PFSK-1 (cell line): ENCODE results near the gene PAFAH1B2.

Source experiments
- FOXP2 ChIP-seq: optimal IDR thresholded peaks from 2 replicates; pipeline ENCODE3; 2011; ENCODE audit warnings: borderline replicate concordance, control low read depth, inconsistent platforms; ENCODE audit not compliant: insufficient read depth; ENCODE audit errors: extremely low read length, extremely low read depth
- POLR2AphosphoS5 ChIP-seq: IDR thresholded peaks from 2 replicates; pipeline ENCODE4 v1.6.1; 2012; ENCODE audit warnings: low read depth, mild to moderate bottlenecking, control low read depth, low read length, moderate library complexity
- SIN3A ChIP-seq: IDR thresholded peaks from 2 replicates; pipeline ENCODE4 v1.6.1; 2012; ENCODE audit warnings: mild to moderate bottlenecking, low read length, moderate library complexity, borderline replicate concordance; ENCODE audit not compliant: insufficient read depth
- TAF1 ChIP-seq: IDR thresholded peaks from 2 replicates; pipeline ENCODE4 v1.6.1; 2012; ENCODE audit warnings: low read length, control low read depth, borderline replicate concordance; ENCODE audit not compliant: insufficient read depth
- TF ChIP-seq, protein P1 (sequence below), 2 experiments: IDR thresholded peaks; 2 replicates each; pipeline versions ENCODE4 v1.6.1 to v1.8.0; 2011 to 2012; ENCODE audit warnings: low read depth in 2 of 2, low read length in 2 of 2, control low read depth in 1 of 2, inconsistent platforms in 1 of 2, mild to moderate bottlenecking in 1 of 2, moderate library complexity in 1 of 2; ENCODE audit not compliant: insufficient read depth in 1 of 2

PAFAH1B2 gene

DNA sequence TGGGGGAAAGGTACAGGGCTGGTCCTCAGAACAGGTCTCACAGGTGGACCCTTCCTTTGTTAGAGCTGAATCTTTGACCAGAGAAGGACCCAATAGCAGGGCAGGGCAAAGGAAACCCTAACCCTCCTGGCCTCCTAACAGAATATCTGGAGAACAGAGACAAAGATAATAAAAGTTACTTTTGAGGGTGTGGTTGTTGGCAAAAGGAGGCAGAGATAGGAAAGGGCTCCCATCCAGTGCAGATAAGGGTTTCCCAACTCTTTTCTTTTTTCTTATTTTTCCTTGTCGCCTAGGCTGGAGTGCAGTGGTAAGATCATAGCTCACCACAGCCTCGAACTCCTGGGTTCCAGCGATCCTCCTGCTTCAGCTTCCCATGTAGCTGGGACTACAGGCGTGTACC is 75.9 kb downstream of the PAFAH1B2 start:
- TF ChIP-seq, protein P1, sequence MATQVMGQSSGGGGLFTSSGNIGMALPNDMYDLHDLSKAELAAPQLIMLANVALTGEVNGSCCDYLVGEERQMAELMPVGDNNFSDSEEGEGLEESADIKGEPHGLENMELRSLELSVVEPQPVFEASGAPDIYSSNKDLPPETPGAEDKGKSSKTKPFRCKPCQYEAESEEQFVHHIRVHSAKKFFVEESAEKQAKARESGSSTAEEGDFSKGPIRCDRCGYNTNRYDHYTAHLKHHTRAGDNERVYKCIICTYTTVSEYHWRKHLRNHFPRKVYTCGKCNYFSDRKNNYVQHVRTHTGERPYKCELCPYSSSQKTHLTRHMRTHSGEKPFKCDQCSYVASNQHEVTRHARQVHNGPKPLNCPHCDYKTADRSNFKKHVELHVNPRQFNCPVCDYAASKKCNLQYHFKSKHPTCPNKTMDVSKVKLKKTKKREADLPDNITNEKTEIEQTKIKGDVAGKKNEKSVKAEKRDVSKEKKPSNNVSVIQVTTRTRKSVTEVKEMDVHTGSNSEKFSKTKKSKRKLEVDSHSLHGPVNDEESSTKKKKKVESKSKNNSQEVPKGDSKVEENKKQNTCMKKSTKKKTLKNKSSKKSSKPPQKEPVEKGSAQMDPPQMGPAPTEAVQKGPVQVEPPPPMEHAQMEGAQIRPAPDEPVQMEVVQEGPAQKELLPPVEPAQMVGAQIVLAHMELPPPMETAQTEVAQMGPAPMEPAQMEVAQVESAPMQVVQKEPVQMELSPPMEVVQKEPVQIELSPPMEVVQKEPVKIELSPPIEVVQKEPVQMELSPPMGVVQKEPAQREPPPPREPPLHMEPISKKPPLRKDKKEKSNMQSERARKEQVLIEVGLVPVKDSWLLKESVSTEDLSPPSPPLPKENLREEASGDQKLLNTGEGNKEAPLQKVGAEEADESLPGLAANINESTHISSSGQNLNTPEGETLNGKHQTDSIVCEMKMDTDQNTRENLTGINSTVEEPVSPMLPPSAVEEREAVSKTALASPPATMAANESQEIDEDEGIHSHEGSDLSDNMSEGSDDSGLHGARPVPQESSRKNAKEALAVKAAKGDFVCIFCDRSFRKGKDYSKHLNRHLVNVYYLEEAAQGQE (IDR thresholded peaks at IDR 0.05; ENCODE audit: insufficient read depth in 1 of 2, low read depth in 2 of 2, low read length in 2 of 2) = no peak
- no peak for TF ChIP-seq POLR2AphosphoS5
- no peak for TF ChIP-seq SIN3A
- no peak for TF ChIP-seq TAF1
- TF ChIP-seq FOXP2 = no peak

DNA sequence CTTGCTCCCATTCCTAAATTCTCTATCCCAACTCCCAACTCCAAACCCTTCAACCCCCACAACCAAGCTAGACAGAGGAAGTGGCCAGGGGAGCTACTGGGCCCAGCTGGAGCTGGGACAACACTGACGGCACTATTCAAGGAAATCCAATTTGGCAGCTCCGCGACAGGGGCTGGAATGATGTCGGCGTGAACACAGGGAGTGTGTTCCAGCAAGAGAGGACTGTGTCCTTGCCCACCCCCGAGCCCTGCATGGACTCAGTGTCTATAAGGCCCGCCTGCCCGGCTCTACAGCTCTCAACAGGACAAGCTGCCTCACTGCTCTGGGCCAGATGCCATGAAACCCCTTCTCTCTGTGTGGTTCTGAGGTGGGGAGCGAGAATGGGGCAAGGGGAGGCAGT is 76.5 kb downstream of the PAFAH1B2 start:
- no peak for TF ChIP-seq FOXP2
- TF ChIP-seq SIN3A = no peak
- TF ChIP-seq TAF1 = no peak
- no peak for TF ChIP-seq POLR2AphosphoS5
- TF ChIP-seq, protein P1 (IDR thresholded peaks at IDR 0.05; ENCODE audit: insufficient read depth in 1 of 2, low read depth in 2 of 2, low read length in 2 of 2) = no peak

DNA sequence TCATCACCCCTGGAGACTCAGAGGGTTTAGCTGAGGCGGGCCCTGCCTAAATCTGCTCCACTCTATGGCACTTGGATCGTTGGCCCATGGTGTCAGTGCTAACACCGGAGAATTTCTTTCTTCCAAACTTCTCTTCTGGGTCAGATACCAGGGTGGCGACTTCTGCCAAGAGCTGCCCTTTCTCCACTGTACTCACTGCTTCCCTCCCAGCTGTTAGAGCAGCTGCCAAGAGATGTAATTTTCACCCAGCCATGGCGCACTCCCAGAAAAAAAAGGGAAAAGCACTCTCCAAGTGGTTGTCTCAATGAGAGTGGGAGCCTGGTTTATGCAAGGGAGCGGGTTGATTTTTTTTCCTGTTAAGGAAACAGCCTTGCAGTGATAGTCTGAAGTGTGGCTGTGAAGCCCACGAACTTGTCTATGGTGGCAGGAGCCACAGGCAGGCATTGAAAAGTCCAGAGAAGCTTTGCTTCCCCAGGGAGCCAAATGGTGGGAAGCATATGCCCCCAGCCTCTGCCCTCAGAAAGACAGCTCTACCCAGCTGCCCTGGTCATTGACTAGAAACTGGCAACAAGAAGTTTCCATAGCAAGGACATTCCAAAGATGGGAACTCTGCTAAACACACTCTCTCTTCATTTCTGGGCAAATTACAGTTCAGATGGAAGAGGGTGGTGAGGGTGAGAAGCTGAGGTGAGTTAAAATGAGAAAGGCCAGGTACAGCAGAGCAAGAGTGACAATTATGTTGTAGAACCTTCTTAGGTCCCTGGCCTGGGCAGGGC is 77.1 kb downstream of the PAFAH1B2 start:
- TF ChIP-seq POLR2AphosphoS5 = no peak
- no peak for TF ChIP-seq TAF1
- no peak for TF ChIP-seq FOXP2
- TF ChIP-seq, protein P1 (IDR thresholded peaks at IDR 0.05; ENCODE audit: insufficient read depth in 1 of 2, low read depth in 2 of 2, low read length in 2 of 2) = no peak
- no peak for TF ChIP-seq SIN3A

DNA sequence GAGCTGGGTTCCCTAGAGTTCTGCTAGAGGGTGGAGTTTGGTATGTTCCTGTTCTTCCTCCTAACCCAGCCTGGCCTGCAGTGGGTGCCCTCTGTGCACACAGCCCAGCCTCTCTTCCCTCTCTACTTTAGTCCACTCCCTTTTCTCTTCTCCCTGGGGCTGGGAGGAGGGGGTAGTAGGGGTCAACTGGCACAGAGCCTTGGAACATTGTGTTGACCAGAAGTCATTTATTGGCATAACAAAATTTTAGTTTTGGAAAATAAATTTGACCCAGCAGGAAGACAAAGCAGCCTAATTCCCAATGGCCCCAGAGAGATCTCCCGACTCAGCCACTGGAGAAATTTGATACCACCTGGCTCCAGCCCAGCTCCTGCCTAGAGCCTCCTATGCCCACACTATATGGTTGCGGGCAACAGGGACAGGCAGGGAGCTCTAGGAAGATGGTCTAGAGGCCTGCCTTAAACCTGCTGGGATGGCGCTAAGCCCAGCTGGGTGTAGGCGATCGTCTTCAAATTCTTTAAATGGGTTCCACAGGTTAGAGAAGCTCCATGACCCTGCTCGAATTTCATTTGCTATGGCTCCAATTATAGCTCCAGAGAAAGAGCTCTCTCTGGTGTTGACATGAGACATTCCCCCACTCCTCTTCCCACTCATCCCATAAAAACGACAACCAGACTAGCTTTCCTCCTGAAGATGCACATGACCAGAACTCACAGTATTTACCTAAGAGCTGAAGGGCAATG is 77.9 kb downstream of the PAFAH1B2 start:
- TF ChIP-seq TAF1 (no peak), SIN3A (no peak), POLR2AphosphoS5 (no peak), FOXP2 (no peak)
- TF ChIP-seq, protein P1 (IDR thresholded peaks at IDR 0.05; ENCODE audit: insufficient read depth in 1 of 2, low read depth in 2 of 2, low read length in 2 of 2) = no peak
